ENCODE results near the gene MYL9. TPM values are rescaled to one million over a fixed set of nuclear protein-coding genes. Genes with fewer than 3 reads are reported as not detected.

Gene MYL9
- total and polyA plus RNA-seq, 2 experiments from 2014 or later = 172 to 681 TPM

DNA sequence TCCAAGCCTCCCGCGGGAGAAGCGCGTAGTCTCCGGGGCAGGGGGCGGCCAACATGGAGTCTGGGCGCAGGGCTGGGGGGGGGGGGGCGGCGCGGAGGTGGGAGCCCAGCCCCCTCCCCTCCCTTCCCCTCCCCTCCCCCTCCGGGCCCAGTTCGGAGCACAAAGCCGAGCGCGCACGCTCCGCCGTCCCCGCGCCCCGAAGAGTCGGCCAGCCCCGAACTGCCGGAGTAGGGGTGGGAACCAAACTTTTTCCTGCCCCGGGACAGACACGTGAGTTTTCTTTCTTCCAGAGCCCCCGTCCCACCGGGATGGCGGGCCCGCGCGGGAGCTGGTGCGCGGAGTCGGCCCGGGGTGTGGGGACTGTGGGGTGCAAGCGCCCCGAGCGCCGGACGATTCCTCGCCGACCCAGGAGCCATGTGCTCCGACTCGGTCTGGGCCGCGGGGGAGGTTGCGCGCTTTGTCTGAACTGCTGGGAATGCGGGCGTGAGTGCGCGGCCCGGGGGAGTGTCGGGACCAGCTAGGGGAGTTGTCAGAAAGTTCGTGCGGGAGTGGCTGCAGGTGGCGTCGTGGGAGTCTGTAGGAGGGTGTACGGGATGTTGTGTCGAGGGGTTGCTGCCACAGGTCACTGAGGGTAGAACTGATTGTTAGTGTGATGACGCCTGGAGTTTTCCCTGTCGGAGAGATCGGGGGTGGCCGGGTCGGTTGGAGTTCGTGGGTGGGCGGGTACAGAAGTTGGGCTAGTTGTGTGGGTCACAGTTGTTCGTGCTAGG, 33.2 kb downstream of the MYL9 start:
- H3K9me3 ChIP-seq (ENCODE audit: low read depth) = no peaks in the 10 kb centered on the region
- in situ Hi-C loops (cut with MboI) = no loop called here
- H2AFZ ChIP-seq = peak overlapping the region; percentile 78
- H3K36me3 ChIP-seq (ENCODE audit: low read depth) = no peaks in the 10 kb centered on the region
- H3K9ac ChIP-seq = peak overlapping the region; percentile 69
- H3K9me2 ChIP-seq (ENCODE audit: insufficient read depth) = no peaks in the 10 kb centered on the region
- 0 out of 2 replicates have a peak, but pooled peaks cover 7% of the 10 kb centered on the region for H3K79me2 ChIP-seq (ENCODE audit: insufficient read depth)
- H3F3A ChIP-seq (ENCODE audit: insufficient read depth) = peaks cover 18% of the 10 kb centered on the region
- DNase-seq = peak; percentile 69
- H3K27ac ChIP-seq = no peak overlapping the region
- 2 to 5% methylated on average over 49 to 51 of the region's 69 CpGs for WGBS, 2 experiments (ENCODE audit: low coverage in 1 of 2, low lambda C conversion rate in 2 of 2, missing lambda C conversion rate in 2 of 2)
- no peaks in the 10 kb centered on the region for H4K20me1 ChIP-seq (ENCODE audit: insufficient read depth)
- no peaks in the 10 kb centered on the region for H3K4me1 ChIP-seq (ENCODE audit: insufficient read depth)
- peak overlapping the region; percentile 82 for H3K4me2 ChIP-seq (ENCODE audit: unreplicated experiment)
- peak overlapping the region; percentile 80 for H3K4me3 ChIP-seq
- TF ChIP-seq EZH2phosphoT487 (IDR thresholded peaks at IDR 0.05; ENCODE audit: insufficient read depth, low read depth) (no peak), EZH2 (IDR thresholded peaks at IDR 0.05; ENCODE audit: insufficient read depth, poor library complexity, severe bottlenecking) (no peak)
- H3K27me3 ChIP-seq (replicated peaks; ENCODE audit: insufficient read depth) = no peaks in the 10 kb centered on the region

DNA sequence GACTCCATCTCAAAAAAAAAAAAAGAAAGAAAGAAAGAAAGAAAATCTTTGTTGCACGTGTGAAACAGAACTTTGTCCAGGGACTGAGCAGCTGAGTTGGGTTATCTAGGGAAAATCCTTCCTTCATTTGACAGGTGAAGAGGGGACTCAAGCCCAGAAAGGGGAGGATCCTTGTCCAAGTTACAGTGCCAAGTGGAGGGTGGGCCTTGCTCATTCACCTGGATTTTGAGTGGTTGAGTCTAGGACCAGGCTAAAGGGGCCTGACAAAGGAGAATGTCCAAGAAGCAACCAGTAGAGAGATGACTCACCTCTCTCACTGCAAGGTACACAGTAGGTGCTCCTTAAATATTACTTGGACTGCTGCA, 34.7 kb downstream of the MYL9 start:
- Histone ChIP-seq H3K4me2 (ENCODE audit: unreplicated experiment) (no peak overlapping the region), H3K27ac (no peak overlapping the region), H3K4me1 (ENCODE audit: insufficient read depth) (no peaks in the 10 kb centered on the region), H3K9me3 (ENCODE audit: low read depth) (no peaks in the 10 kb centered on the region), H4K20me1 (ENCODE audit: insufficient read depth) (no peaks in the 10 kb centered on the region), H3K9me2 (ENCODE audit: insufficient read depth) (no peaks in the 10 kb centered on the region), H3K79me2 (ENCODE audit: insufficient read depth) (0 out of 2 replicates have a peak, but pooled peaks cover 7% of the 10 kb centered on the region), H3K36me3 (ENCODE audit: low read depth) (no peaks in the 10 kb centered on the region), H3F3A (ENCODE audit: insufficient read depth) (peaks cover 7% of the 10 kb centered on the region; the same call in 1 of the 2 replicates), H3K9ac (no peak overlapping the region), H3K27me3 (replicated peaks; ENCODE audit: insufficient read depth) (no peaks in the 10 kb centered on the region), H2AFZ (no peak overlapping the region), H3K4me3 (no peak overlapping the region)
- no peak for DNase-seq
- WGBS, 2 experiments (ENCODE audit: low coverage in 1 of 2, low lambda C conversion rate in 2 of 2, missing lambda C conversion rate in 2 of 2) = 100% methylated on average over 1 of the region's 1 CpG
- TF ChIP-seq EZH2 (IDR thresholded peaks at IDR 0.05; ENCODE audit: insufficient read depth, poor library complexity, severe bottlenecking) (no peak), EZH2phosphoT487 (IDR thresholded peaks at IDR 0.05; ENCODE audit: insufficient read depth, low read depth) (no peak)
- in situ Hi-C loops (cut with MboI) = no loop called here

DNA sequence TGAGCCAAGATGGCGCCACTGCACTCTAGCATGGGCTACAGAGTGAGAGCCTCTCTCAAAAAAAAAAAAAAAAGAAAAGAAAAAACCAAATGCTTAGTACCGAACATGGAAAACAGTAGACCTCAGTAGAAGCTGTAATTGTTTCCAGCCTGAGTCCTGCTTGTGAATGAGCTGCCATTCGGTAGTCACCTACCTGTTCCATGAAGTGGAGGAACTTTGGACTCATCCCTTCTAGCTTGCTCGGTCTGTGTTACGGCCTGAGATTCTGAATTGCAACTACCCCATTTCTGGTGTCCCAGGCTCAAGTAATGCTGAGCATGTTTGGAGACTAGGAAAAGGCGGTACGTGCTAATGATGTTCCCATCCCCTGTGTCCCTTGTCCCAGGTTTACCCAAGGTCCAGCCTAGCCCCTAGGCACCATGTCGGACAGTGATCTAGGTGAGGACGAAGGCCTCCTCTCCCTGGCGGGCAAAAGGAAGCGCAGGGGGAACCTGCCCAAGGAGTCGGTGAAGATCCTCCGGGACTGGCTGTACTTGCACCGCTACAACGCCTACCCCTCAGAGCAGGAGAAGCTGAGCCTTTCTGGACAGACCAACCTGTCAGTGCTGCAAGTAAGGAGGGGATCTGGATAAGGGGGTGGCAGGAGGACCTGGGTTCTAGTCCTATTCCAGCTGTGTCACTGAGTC, 37.2 kb downstream of the MYL9 start:
- Histone ChIP-seq H3K27ac (no peak overlapping the region), H4K20me1 (ENCODE audit: insufficient read depth) (no peaks in the 10 kb centered on the region), H3F3A (ENCODE audit: insufficient read depth) (no peaks in the 10 kb centered on the region), H3K9me2 (ENCODE audit: insufficient read depth) (no peaks in the 10 kb centered on the region), H3K4me2 (ENCODE audit: unreplicated experiment) (no peak overlapping the region), H3K9ac (no peak overlapping the region), H2AFZ (no peak overlapping the region), H3K9me3 (ENCODE audit: low read depth) (no peaks in the 10 kb centered on the region), H3K79me2 (ENCODE audit: insufficient read depth) (0 out of 2 replicates have a peak, but pooled peaks cover 7% of the 10 kb centered on the region), H3K27me3 (replicated peaks; ENCODE audit: insufficient read depth) (no peaks in the 10 kb centered on the region), H3K4me1 (ENCODE audit: insufficient read depth) (no peaks in the 10 kb centered on the region), H3K4me3 (no peak overlapping the region), H3K36me3 (ENCODE audit: low read depth) (no peaks in the 10 kb centered on the region)
- no peak for TF ChIP-seq EZH2 (IDR thresholded peaks at IDR 0.05; ENCODE audit: insufficient read depth, poor library complexity, severe bottlenecking)
- no peak for DNase-seq
- in situ Hi-C loops (cut with MboI) = no loop called here
- WGBS, 2 experiments (ENCODE audit: low coverage in 1 of 2, low lambda C conversion rate in 2 of 2, missing lambda C conversion rate in 2 of 2) = 96 to 98% methylated on average over 15 of the region's 15 CpGs

DNA sequence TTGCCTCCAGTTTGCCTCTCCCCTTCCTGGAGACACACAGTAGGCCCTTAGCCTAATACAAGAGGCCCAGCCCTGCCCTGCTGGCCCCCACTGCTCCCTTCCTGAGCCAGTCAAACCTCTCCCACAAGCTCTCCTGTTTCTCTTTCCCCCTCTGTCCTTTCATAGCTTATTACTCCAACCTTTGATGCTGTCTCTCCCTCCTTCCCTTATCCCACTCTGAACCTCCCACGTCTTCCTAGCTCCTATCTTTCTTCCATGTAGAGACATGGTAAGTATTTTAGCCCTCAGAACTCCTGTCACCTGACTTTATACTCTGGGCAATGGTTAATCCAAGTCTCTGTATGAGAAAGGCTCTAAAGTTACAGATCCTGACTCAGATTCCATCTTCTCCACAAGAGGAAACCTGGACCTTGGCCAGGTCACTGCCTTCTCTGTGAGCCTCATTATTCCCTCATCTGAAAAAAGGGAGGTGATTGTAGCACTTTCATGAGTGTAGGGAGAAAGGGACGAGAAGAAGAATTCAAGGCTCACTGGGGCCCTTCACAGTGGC, 38.8 kb downstream of the MYL9 start:
- Histone ChIP-seq H3K4me3 (no peak overlapping the region), H3K79me2 (ENCODE audit: insufficient read depth) (0 out of 2 replicates have a peak, but pooled peaks cover 7% of the 10 kb centered on the region), H3K27ac (no peak overlapping the region), H3K27me3 (replicated peaks; ENCODE audit: insufficient read depth) (no peaks in the 10 kb centered on the region), H3F3A (ENCODE audit: insufficient read depth) (no peaks in the 10 kb centered on the region), H3K9me2 (ENCODE audit: insufficient read depth) (no peaks in the 10 kb centered on the region), H3K9me3 (ENCODE audit: low read depth) (no peaks in the 10 kb centered on the region), H3K36me3 (ENCODE audit: low read depth) (no peaks in the 10 kb centered on the region), H4K20me1 (ENCODE audit: insufficient read depth) (no peaks in the 10 kb centered on the region), H3K4me1 (ENCODE audit: insufficient read depth) (peaks cover 2% of the 10 kb centered on the region; the same call in 1 of the 2 replicates), H3K4me2 (ENCODE audit: unreplicated experiment) (no peak overlapping the region), H2AFZ (no peak overlapping the region), H3K9ac (no peak overlapping the region)
- in situ Hi-C loops (cut with MboI) = no loop called here
- no peak for TF ChIP-seq EZH2phosphoT487 (IDR thresholded peaks at IDR 0.05; ENCODE audit: insufficient read depth, low read depth)
- no peak for TF ChIP-seq EZH2 (IDR thresholded peaks at IDR 0.05; ENCODE audit: insufficient read depth, poor library complexity, severe bottlenecking)
- WGBS, 2 experiments (ENCODE audit: low coverage in 1 of 2, low lambda C conversion rate in 2 of 2, missing lambda C conversion rate in 2 of 2) = 44 to 55% methylated on average over 2 of the region's 2 CpGs
- DNase-seq = peak; percentile 66

Data from GM23248 (cell line).